ENCODE measurements around the gene MAP3K21. TPM values are rescaled to one million over a fixed set of nuclear protein-coding genes. Genes with fewer than 3 reads are reported as not detected.

Gene MAP3K21
- total and polyA plus RNA-seq, 2 of the 8 experiments (the other 6 are each of a cell fraction or from before 2014, with no cell fraction given): 21.2 to 21.8 TPM

DNA sequence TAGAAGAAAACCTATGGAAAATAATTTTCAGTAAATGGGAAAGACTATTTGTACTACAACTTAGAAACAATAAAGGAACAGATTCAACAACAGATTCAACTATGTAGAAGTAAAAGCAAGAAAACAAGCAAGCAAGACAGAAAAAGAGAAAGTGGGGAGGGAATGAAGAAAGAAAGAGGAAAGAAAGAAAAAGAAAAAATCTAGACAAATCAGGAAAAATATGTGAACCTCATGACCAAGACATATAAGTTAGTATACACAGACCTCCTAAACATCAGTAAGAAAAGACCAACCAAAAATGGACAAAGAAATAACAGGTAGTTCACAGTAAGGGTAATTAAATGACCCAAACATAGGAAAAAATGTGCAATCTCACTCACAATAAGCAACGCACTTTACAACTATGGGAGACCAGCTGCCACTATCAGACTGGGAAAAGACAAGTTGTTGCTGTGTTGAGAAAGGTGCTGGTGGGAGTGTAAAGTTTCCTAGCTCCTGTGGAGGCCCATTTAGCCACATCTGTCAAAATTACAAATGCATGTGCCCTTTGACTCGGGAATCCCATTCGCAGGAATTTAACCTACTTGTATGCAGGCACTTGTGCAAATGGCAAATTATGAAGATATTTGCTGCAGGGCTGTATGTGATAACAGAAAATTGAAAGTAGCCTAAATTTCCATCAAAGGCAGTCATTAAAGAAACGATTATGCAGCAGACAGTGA is 13.9 kb upstream of the MAP3K21 start (continued):
- TF ChIP-seq SAP30 (IDR thresholded peaks at IDR 0.05; ENCODE audit: insufficient read depth, insufficient replicate concordance, low read length): no peak
- TF ChIP-seq SUZ12 (IDR thresholded peaks at IDR 0.05; ENCODE audit: low read length): no peak

Measured in H1 (cell line).